Hepatic stellate cell (primary cell): ENCODE results near the gene ADSS2.
"Not testable (repeated sequence)": the region's sequence is repeated elsewhere in the genome, so short reads cannot be mapped to it uniquely, and the experiment has no call there.

Experiments used
- DNase-seq: peaks from one replicate; pipeline ENCODE4 v3.0.0; 2011; ENCODE audit warnings: low spot score

Gene ADSS2

GRCh38 chr1:244395965-244396364, 55.7 kb downstream of the ADSS2 start:
- no peak for DNase-seq

- no peak for DNase-seq
These were observed 56.6 kb downstream of the ADSS2 start for GRCh38 chr1:244394826-244395765.

GRCh38 chr1:244394346-244394745, 57.4 kb downstream of the ADSS2 start:
- no peak for DNase-seq

GRCh38 chr1:244393604-244394176, 58.0 kb downstream of the ADSS2 start:
- DNase-seq = no peak

GRCh38 chr1:244391761-244392160, 59.9 kb downstream of the ADSS2 start:
- peak; percentile 22 for DNase-seq

- peak; percentile 24 for DNase-seq
These were observed 62.7 kb downstream of the ADSS2 start for GRCh38 chr1:244388961-244389360.

- no peak for DNase-seq
These were observed 64.3 kb downstream of the ADSS2 start for GRCh38 chr1:244387415-244387814.

GRCh38 chr1:244386595-244386994, 65.1 kb downstream of the ADSS2 start:
- no peak for DNase-seq

GRCh38 chr1:244384066-244384465, 67.6 kb downstream of the ADSS2 start:
- DNase-seq = no peak

- no peak for DNase-seq
These were observed 68.3 kb downstream of the ADSS2 start for GRCh38 chr1:244383278-244383884.

- DNase-seq = peak; percentile 54
These were observed 69.7 kb downstream of the ADSS2 start for GRCh38 chr1:244381878-244382565.

- DNase-seq = no peak
These were observed 75.6 kb downstream of the ADSS2 start for GRCh38 chr1:244376126-244376525.

GRCh38 chr1:244375051-244375450, 76.7 kb downstream of the ADSS2 start:
- DNase-seq = no peak

GRCh38 chr1:244374484-244374883, 77.2 kb downstream of the ADSS2 start:
- not testable (repeated sequence) for DNase-seq

- no peak for DNase-seq
These were observed 80.2 kb downstream of the ADSS2 start for GRCh38 chr1:244371242-244372141.

GRCh38 chr1:244370060-244370637, 81.6 kb downstream of the ADSS2 start:
- no peak for DNase-seq

GRCh38 chr1:244369256-244370057, 82.3 kb downstream of the ADSS2 start:
- no peak for DNase-seq

GRCh38 chr1:244368279-244368678, 83.4 kb downstream of the ADSS2 start:
- DNase-seq = no peak

- no peak for DNase-seq
These were observed 84.2 kb downstream of the ADSS2 start for GRCh38 chr1:244367399-244368114.
